HepG2 (cell line): ENCODE results near the gene LCAT. TPM values are rescaled to one million over a fixed set of nuclear protein-coding genes. Genes with fewer than 3 reads are reported as not detected.

Experiments
- AKAP8 ChIP-seq: sonication (generic); formaldehyde crosslinking; IDR thresholded peaks from 2 replicates; pipeline ENCODE4 v1.5.1; 2020; ENCODE audit warnings: mild to moderate bottlenecking, missing genetic modification reagents
- BATF2 ChIP-seq: sonication (generic); formaldehyde crosslinking; IDR thresholded peaks from 2 replicates; pipeline ENCODE4 v1.8.0; 2022; ENCODE audit warnings: mild to moderate bottlenecking, missing genetic modification reagents, moderate library complexity
- EZH2 ChIP-seq: conservative IDR thresholded peaks from 2 replicates; pipeline ENCODE4 v1.6.1; 2012; ENCODE audit warnings: mild to moderate bottlenecking, low read depth, low read length, moderate library complexity
- IRX3 ChIP-seq: sonication (generic); formaldehyde crosslinking; IDR thresholded peaks from 2 replicates; pipeline ENCODE4 v1.8.1; 2023; ENCODE audit warnings: mild to moderate bottlenecking, low read depth, missing genetic modification reagents, borderline replicate concordance
- MAX ChIP-seq: IDR thresholded peaks from 2 replicates; pipeline ENCODE4 v1.6.1; 2012; ENCODE audit warnings: inconsistent platforms
- MED13 ChIP-seq: sonication (generic); formaldehyde crosslinking; IDR thresholded peaks from 2 replicates; pipeline ENCODE4 v1.5.0; 2020; ENCODE audit warnings: missing genetic modification reagents
- MEF2D ChIP-seq: sonication (generic); formaldehyde crosslinking; IDR thresholded peaks from 2 replicates; pipeline ENCODE4 v1.5.1; 2020; ENCODE audit warnings: mild to moderate bottlenecking, missing genetic modification reagents
- MLLT10 ChIP-seq: sonication (generic); formaldehyde crosslinking; IDR thresholded peaks from 2 replicates; pipeline ENCODE4 v1.4.0; 2020; ENCODE audit warnings: missing genetic modification reagents
- MNT ChIP-seq: fragments of 450-650 bp; IDR thresholded peaks from 2 replicates; pipeline ENCODE4 v1.6.1; 2016
- NFYB ChIP-seq: sonication (generic); formaldehyde crosslinking; IDR thresholded peaks from 2 replicates; pipeline ENCODE4 v1.4.0; 2020; ENCODE audit warnings: missing genetic modification reagents
- PBX3 ChIP-seq: sonication (generic); formaldehyde crosslinking; IDR thresholded peaks from 2 replicates; pipeline ENCODE4 v1.8.1; 2023; ENCODE audit warnings: missing genetic modification reagents, inconsistent platforms, borderline replicate concordance
- RARA ChIP-seq: IDR thresholded peaks from 2 replicates; pipeline ENCODE4 v1.6.1; 2016; ENCODE audit warnings: missing genetic modification reagents, missing compliant biosample characterization
- RBM39 ChIP-seq: fragments of 200-400 bp; formaldehyde crosslinking; IDR thresholded peaks from one replicate; pipeline ENCODE4 v1.6.1; 2018; ENCODE audit warnings: antibody characterized with exemption, mild to moderate bottlenecking, low read depth, low read length; ENCODE audit not compliant: poor library complexity, severe bottlenecking
- TP53 ChIP-seq: sonication (generic); formaldehyde crosslinking; conservative IDR thresholded peaks from 2 replicates; pipeline ENCODE4 v1.4.0; 2020; ENCODE audit warnings: missing genetic modification reagents
- U2AF1 ChIP-seq: fragments of 200-400 bp; formaldehyde crosslinking; optimal IDR thresholded peaks from 2 replicates; pipeline ENCODE3; 2017; ENCODE audit warnings: mild to moderate bottlenecking, low read depth, low read length
- ZBTB26 ChIP-seq: IDR thresholded peaks from 2 replicates; pipeline ENCODE4 v1.6.1; 2016; ENCODE audit warnings: missing compliant biosample characterization, missing genetic modification reagents, borderline replicate concordance
- ZNF160 ChIP-seq: sonication (generic); formaldehyde crosslinking; IDR thresholded peaks from 2 replicates; pipeline ENCODE4 v1.8.0; 2022; ENCODE audit warnings: mild to moderate bottlenecking, inconsistent platforms, missing genetic modification reagents
- ZNF431 ChIP-seq: sonication (generic); formaldehyde crosslinking; IDR thresholded peaks from 2 replicates; pipeline ENCODE4 v1.9.0; 2022; ENCODE audit warnings: missing genetic modification reagents, low read depth, mild to moderate bottlenecking, borderline replicate concordance
- ZNF512 ChIP-seq: sonication (generic); formaldehyde crosslinking; IDR thresholded peaks from 2 replicates; pipeline ENCODE4 v1.4.0; 2020; ENCODE audit warnings: mild to moderate bottlenecking, missing genetic modification reagents
- ZNF597 ChIP-seq: sonication (generic); formaldehyde crosslinking; IDR thresholded peaks from 2 replicates; pipeline ENCODE4 v1.5.0; 2020; ENCODE audit warnings: missing genetic modification reagents
- ZNF777 ChIP-seq: sonication (generic); formaldehyde crosslinking; IDR thresholded peaks from 2 replicates; pipeline ENCODE4 v1.4.0; 2020; ENCODE audit warnings: missing genetic modification reagents
- ZSCAN22 ChIP-seq: sonication (generic); formaldehyde crosslinking; IDR thresholded peaks from 2 replicates; pipeline ENCODE4 v1.4.0; 2020; ENCODE audit warnings: mild to moderate bottlenecking, missing genetic modification reagents
- polyA plus RNA-seq, 8 experiments: library from polyadenylated mRNA; depleted of rRNA in 3 of 8; stranded (reverse) in 7 of 8; unstranded in 1 of 8; fragments of >200 nt; fragmentation: Illumina TruSeq in 4 of 8; extraction: Trizol in 4 of 8; gene quantifications; 2 replicates each; pipeline versions ENCODE4 v1.2.1 to v1.2.3, GENCODE V29; 2011 to 2016; ENCODE audit warnings: low read depth in 4 of 8, missing spikeins in 1 of 8, mixed read lengths in 1 of 8; ENCODE audit not compliant: insufficient read depth in 1 of 8
- total RNA-seq, 5 experiments: library from RNA; depleted of rRNA; stranded (reverse); fragments of >200 nt; fragmentation: Illumina TruSeq; extraction: Trizol; gene quantifications; 2 replicates each; pipeline ENCODE4 v1.2.3, GENCODE V29; 2016; ENCODE audit warnings: low read depth in 1 of 5

The LCAT gene
- total and polyA plus RNA-seq, 2 of the 13 experiments (the other 11 are each of a cell fraction or from before 2014, with no cell fraction given), result 36.1 to 38.9 TPM

GRCh38 chr16:67942510-67943255 lies 1.2 kb downstream of the LCAT start (continued):
- TF ChIP-seq NFYB (CRISPR knock-in tag) (0 out of 2 replicates have a peak, but pooled peaks have one; percentile 5), TP53 (no peak), PBX3 (no peak), RARA (CRISPR knock-in tag) (no peak), U2AF1 (no peak), ZNF160 (CRISPR knock-in tag) (peak; percentile 65; the same call in 1 of the 2 replicates), RBM39 (peak; percentile 29), MEF2D (CRISPR knock-in tag) (0 out of 2 replicates have a peak, but pooled peaks have one; percentile 10), MAX (no peak), ZNF512 (CRISPR knock-in tag) (no peak), ZBTB26 (CRISPR knock-in tag) (no peak), ZNF431 (no peak), ZNF777 (CRISPR knock-in tag) (0 out of 2 replicates have a peak, but pooled peaks have one; percentile 28), IRX3 (no peak), AKAP8 (CRISPR knock-in tag) (peak; percentile 50; the same call in 1 of the 2 replicates), BATF2 (CRISPR knock-in tag) (peak; percentile 53; the same call in 1 of the 2 replicates), MNT (no peak), MLLT10 (CRISPR knock-in tag) (no peak), EZH2 (no peak), MED13 (no peak), ZSCAN22 (CRISPR knock-in tag) (no peak), ZNF597 (no peak)
